Raji (cell line): ENCODE results near the gene APPL2.
A peak's percentile ranks its signal among the peaks of the same experiment; 100 is the strongest.

Experiments used
- POLR2A ChIP-seq: IDR thresholded peaks from 2 replicates; pipeline ENCODE4 v1.6.1; 2011; ENCODE audit warnings: low read depth, low read length, control low read depth; ENCODE audit not compliant: insufficient read depth

Gene APPL2

DNA sequence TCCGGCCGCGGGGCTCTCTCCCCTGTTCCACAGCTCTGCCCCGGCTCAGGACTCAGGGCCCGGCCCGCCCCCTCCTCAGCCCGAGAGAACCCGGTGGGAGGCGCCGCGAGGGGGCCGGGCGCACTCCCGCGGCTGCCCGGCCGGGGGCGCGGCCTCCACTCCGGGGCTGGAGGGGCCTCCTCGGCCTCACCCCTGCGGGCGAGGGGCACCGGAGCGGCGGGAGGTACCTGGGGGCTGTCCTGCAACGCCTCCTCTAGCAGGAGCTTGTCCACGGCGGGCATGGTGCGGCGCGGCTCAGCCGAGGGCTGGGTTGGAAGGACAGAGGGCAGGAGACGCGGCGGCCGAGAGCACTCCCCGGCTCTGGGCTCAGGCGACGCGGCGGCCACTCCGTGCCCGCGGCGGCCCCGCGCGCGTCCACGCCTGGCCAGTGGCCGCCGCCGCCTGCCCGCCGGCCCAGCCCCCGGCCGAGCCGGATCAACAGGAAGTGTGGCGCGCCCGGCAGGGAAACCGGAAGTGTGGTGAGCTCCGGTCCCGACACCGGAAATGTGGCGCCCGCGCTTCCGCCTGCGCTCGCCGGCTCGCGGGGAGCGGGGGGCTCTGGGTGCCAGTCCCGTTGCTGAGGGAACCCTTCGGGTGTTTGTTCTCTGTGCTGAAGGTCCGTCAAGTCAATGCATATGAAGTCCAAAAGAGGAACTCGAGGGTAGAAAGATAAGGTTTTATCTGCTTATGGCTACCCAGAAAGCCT, at the start of gene APPL2:
Gene APPL2, minus strand, starts transcription at position 443 of the 745 bp plus-strand sequence. Its CDS starts 162 bp downstream, at position 281.
- peak; percentile 82 for TF ChIP-seq POLR2A

DNA sequence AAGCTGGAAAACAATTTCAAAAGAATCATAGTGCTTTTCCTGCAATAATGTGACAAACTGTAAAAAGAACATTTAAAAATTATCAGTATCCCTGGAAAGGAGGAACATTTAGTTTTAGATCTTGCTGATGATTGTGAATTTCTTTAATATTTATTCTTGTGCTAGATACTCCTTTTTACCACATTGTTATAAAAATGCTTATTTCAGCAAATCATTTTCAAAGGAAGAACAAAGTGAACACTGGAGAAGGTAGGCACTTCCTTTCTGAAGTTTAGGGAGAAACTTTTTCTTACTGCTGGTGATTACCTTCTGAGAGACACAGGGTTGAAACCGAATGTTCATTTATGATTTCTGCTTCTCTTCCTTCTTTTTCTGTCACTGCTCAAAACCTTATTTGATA, 49.4 kb upstream of the APPL2 start:
- TF ChIP-seq POLR2A, result no peak

- no peak for TF ChIP-seq POLR2A
Observed at GRCh38 chr12:105281694-105282049, 45.7 kb upstream of the APPL2 start.

GRCh38 chr12:105280966-105281693, 45.2 kb upstream of the APPL2 start:
- no peak for TF ChIP-seq POLR2A

DNA sequence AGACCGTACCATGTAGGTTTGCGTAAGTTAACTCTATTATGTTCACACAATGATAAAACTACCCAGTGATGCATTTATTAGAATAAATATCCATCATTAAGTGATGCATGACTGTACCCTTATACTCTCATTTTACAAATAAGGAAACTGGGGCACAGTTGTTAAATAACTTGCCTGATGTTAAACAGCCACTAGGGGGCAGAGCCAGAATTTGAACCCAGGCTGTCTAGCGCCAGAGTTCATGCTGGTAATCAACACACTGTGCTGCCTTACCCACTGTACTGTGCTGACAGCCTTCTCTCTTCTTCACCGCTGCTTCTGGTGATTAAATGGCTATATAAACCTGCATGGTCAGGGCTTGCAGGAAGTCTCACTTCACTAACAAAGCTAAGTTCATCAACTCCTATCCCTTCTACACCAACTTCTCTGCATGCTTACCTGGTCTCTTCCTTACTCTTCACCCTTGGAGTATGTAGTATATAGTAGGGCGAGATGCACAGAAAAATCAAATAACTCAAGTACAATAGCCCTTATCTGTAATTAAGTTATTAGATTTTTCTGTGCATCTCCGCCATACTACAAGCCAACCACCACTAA, 43.6 kb upstream of the APPL2 start:
- no peak for TF ChIP-seq POLR2A

GRCh38 chr12:105278043-105278697, 42.2 kb upstream of the APPL2 start:
- no peak for TF ChIP-seq POLR2A

- no peak for TF ChIP-seq POLR2A
Observed at GRCh38 chr12:105275997-105276733, 40.2 kb upstream of the APPL2 start.

GRCh38 chr12:105274571-105274970, 38.6 kb upstream of the APPL2 start:
- no peak for TF ChIP-seq POLR2A

DNA sequence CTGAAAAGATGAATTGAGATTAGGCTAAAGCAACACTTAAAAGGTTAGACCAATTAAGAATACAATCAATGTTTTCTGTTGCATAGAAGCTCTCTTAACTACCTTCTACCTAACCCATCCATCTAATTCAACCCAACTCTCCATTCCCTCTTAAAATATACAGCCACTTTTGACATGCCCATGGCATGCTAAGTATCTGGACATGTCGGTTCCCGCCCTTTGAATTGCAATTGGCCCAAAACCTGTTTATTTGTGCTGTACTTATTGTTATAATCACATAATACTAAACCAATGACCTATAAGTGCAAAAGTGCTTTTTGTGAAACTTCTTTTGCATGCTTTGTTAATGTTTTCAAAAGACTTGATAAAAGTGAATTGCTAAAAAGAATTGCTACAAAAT, 37.6 kb upstream of the APPL2 start:
- no peak for TF ChIP-seq POLR2A

DNA sequence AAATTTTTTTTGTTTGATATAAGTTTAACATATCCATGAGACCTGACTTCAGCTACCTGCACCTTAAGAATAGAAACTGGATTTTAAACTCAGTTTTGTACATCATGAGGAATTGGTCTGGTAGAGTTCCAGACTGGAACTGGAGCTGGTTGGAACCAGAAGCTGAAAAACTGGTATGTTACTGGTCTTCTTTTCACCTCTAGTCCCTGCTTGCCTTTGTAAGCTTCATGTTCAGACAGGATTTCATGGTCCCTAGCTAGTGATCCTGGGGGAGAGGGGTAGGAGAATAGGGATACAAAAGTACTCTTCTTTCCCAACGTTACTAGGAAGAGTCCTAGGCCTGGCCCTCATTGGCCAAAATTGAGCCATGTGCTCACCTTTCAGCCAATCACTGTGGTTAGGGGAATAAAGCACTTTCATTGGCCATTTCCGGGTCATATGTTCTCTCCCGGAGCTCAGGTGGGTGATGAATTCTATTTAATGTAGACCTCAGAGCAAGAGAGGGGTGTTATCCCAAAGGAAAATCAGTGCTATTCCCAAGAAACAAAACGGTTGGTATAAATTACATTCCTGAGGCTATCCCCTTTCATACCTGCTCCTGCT, 36.9 kb upstream of the APPL2 start:
- TF ChIP-seq POLR2A, result no peak

DNA sequence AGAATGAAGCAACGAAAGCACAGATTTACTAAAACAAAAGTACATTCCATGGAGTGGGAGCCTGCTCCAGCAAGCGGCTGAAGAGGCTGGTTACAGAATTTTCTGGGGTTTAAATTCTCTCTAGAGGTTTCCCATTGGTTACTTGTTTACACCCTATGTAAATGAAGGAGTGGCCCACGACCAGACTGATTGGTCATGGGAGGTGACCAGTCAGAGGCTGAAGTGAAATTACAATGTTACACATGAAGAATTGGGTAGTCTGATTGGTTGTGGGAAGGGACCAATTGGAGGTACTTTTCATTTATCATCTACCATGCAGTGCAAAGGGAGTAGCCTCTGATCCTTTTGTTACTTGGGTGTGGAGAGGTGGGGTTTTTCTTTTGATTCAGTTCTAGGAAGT, 36.2 kb upstream of the APPL2 start:
- no peak for TF ChIP-seq POLR2A

DNA sequence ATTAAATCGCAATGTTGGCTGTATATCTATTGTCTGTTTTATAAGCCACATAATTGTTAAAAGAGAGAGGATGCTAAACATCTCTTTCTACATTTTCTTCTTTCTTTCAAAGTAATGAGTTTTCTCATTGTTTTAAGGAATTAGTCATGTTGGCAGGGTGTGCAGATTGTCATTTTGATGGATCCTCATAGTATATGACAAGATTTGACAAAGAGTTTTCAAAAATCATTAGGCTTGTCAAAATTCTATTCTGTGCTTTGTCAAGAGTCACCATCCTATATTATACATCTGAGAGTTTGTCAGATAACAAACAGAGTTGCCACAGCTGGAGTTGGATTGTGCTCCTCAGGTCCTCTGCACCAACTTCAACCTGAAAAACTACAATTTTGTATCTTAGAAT, 35.4 kb upstream of the APPL2 start:
- no peak for TF ChIP-seq POLR2A

DNA sequence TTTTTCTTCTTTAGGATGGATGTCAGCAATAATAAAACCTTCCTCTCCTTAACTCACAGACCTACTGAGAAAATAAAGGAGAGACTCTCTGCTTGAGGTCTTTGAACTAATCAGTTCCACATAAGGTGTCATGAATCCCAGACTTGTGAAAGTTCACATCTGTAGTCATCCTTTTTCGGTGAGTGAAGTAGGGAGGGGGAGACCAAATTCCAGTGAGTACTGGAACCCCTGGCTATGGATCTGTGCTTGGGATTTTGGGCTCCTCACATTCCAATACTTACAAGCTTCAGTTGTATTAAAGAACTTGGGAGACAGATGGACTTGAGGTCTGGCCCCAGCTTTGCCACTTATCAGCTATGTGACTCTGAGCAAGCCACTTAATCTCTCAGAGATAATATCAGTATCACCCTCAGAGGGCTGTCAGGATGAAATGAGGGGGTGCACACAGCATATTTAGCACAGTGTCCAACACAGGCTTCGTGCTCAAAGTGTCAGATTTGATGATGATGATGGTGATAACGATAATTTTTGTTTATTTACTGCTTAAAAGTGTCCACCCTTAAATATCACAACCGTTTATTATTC, 34.8 kb upstream of the APPL2 start:
- no peak for TF ChIP-seq POLR2A

- no peak for TF ChIP-seq POLR2A
Observed at GRCh38 chr12:105267711-105268110, 31.7 kb upstream of the APPL2 start.
